Mucosa of stomach (tissue), 1 donor: Measurements from ENCODE around the gene TAP2.
"Not testable (repeated sequence)": the region's sequence is repeated elsewhere in the genome, so short reads cannot be mapped to it uniquely, and the experiment has no call there.

Experiments used
- H3K27me3 ChIP-seq: one replicate; pipeline ENCODE4 v1.7.0; 2013; ENCODE audit warnings: mild to moderate bottlenecking, low read length; ENCODE audit not compliant: control insufficient read depth, insufficient read depth
- H3K36me3 ChIP-seq: one replicate; pipeline ENCODE4 v1.7.0; 2013; ENCODE audit warnings: low read length; ENCODE audit not compliant: control insufficient read depth, insufficient read depth
- H3K4me1 ChIP-seq: one replicate; pipeline ENCODE4 v1.7.0; 2013; ENCODE audit warnings: mild to moderate bottlenecking, low read length; ENCODE audit not compliant: control insufficient read depth, insufficient read depth
- H3K4me3 ChIP-seq: one replicate; pipeline ENCODE4 v1.7.0; 2013; ENCODE audit warnings: low read length
- H3K9ac ChIP-seq: one replicate; pipeline ENCODE4 v1.7.0; 2013; ENCODE audit warnings: mild to moderate bottlenecking, low read length, moderate library complexity
- H3K9me3 ChIP-seq: one replicate; pipeline ENCODE4 v1.7.0; 2013; ENCODE audit warnings: mild to moderate bottlenecking, low read length, moderate library complexity; ENCODE audit not compliant: control insufficient read depth
- donor health status: Pancreatic carcinoma.

TAP2 gene

GRCh38 chr6:32825966-32826365, 12.6 kb downstream of the TAP2 start:
- no peak overlapping the region for H3K9ac ChIP-seq
- H3K4me1 ChIP-seq = peaks cover 5% of the 10 kb centered on the region
- H3K27me3 ChIP-seq = no peaks in the 10 kb centered on the region
- no peaks in the 10 kb centered on the region for H3K36me3 ChIP-seq
- H3K4me3 ChIP-seq = no peak overlapping the region
- H3K9me3 ChIP-seq = no peaks in the 10 kb centered on the region

GRCh38 chr6:32819729-32820128, 18.8 kb downstream of the TAP2 start:
- Histone ChIP-seq H3K4me1 (no peaks in the 10 kb centered on the region), H3K27me3 (no peaks in the 10 kb centered on the region), H3K9ac (no peak overlapping the region), H3K9me3 (no peaks in the 10 kb centered on the region), H3K4me3 (no peak overlapping the region), H3K36me3 (no peaks in the 10 kb centered on the region)

- Histone ChIP-seq H3K4me1 (no peaks in the 10 kb centered on the region), H3K9ac (no peak overlapping the region), H3K9me3 (no peaks in the 10 kb centered on the region), H3K4me3 (no peak overlapping the region), H3K27me3 (no peaks in the 10 kb centered on the region), H3K36me3 (no peaks in the 10 kb centered on the region)
These were observed 19.7 kb downstream of the TAP2 start for GRCh38 chr6:32818867-32819266.

GRCh38 chr6:32816746-32817204, 21.8 kb downstream of the TAP2 start, which contains the start of gene HLA-DOB:
HLA-DOB (minus strand) TSS chr6:32817002; CDS start chr6:32816951, 51 bp downstream.
- Histone ChIP-seq H3K9me3 (no peaks in the 10 kb centered on the region), H3K27me3 (no peaks in the 10 kb centered on the region), H3K4me1 (no peaks in the 10 kb centered on the region), H3K4me3 (no peak within 1 kb of the TSS), H3K36me3 (no peaks in the 10 kb centered on the region), H3K9ac (no peak within 1 kb of the TSS)

GRCh38 chr6:32815996-32816395, 22.5 kb downstream of the TAP2 start:
- no peak overlapping the region for H3K4me3 ChIP-seq
- H3K27me3 ChIP-seq = no peaks in the 10 kb centered on the region
- H3K4me1 ChIP-seq = no peaks in the 10 kb centered on the region
- H3K36me3 ChIP-seq = no peaks in the 10 kb centered on the region
- H3K9ac ChIP-seq = no peak overlapping the region
- no peaks in the 10 kb centered on the region for H3K9me3 ChIP-seq

GRCh38 chr6:32815115-32815514, 23.4 kb downstream of the TAP2 start:
- Histone ChIP-seq H3K36me3 (no peaks in the 10 kb centered on the region), H3K4me3 (no peak overlapping the region)

GRCh38 chr6:32814145-32814544, 24.4 kb downstream of the TAP2 start:
- Histone ChIP-seq H3K36me3 (no peaks in the 10 kb centered on the region), H3K4me1 (no peaks in the 10 kb centered on the region), H3K4me3 (no peak overlapping the region)

More at GRCh38 chr6:32815115-32815514, 23.4 kb downstream of the TAP2 start:
- H3K27me3 ChIP-seq = no peaks in the 10 kb centered on the region
- H3K9me3 ChIP-seq = no peaks in the 10 kb centered on the region
- H3K9ac ChIP-seq = no peak overlapping the region
- no peaks in the 10 kb centered on the region for H3K4me1 ChIP-seq

GRCh38 chr6:32809171-32809570, 29.4 kb downstream of the TAP2 start:
- Histone ChIP-seq H3K9me3 (no peaks in the 10 kb centered on the region), H3K36me3 (no peaks in the 10 kb centered on the region), H3K27me3 (peaks cover 7% of the 10 kb centered on the region), H3K4me1 (no peaks in the 10 kb centered on the region), H3K4me3 (no peak overlapping the region), H3K9ac (no peak overlapping the region)

More at GRCh38 chr6:32814145-32814544, 24.4 kb downstream of the TAP2 start:
- Histone ChIP-seq H3K9me3 (no peaks in the 10 kb centered on the region), H3K9ac (no peak overlapping the region), H3K27me3 (no peaks in the 10 kb centered on the region)

GRCh38 chr6:32807020-32807580, 31.4 kb downstream of the TAP2 start:
- no peaks in the 10 kb centered on the region for H3K9me3 ChIP-seq
- H3K9ac ChIP-seq = no peak overlapping the region
- no peak overlapping the region for H3K4me3 ChIP-seq
- H3K4me1 ChIP-seq = no peaks in the 10 kb centered on the region
- H3K27me3 ChIP-seq = peaks cover 7% of the 10 kb centered on the region
- H3K36me3 ChIP-seq = no peaks in the 10 kb centered on the region

- H3K36me3 ChIP-seq, H3K4me1 ChIP-seq, H3K9ac ChIP-seq, H3K9me3 ChIP-seq, H3K4me3 ChIP-seq: not testable (repeated sequence)
- peaks cover 11% of the 10 kb centered on the region for H3K27me3 ChIP-seq
These were observed 33.1 kb downstream of the TAP2 start for GRCh38 chr6:32805404-32805803.

- Histone ChIP-seq H3K4me1 (no peaks in the 10 kb centered on the region), H3K36me3 (no peaks in the 10 kb centered on the region), H3K9ac (no peak overlapping the region), H3K9me3 (no peaks in the 10 kb centered on the region), H3K27me3 (peaks cover 14% of the 10 kb centered on the region), H3K4me3 (no peak overlapping the region)
These were observed 35.1 kb downstream of the TAP2 start for GRCh38 chr6:32803416-32803815.

- H3K9me3 ChIP-seq = no peaks in the 10 kb centered on the region
- H3K27me3 ChIP-seq = peaks cover 14% of the 10 kb centered on the region
These were observed 38.8 kb downstream of the TAP2 start for GRCh38 chr6:32799740-32800139.

GRCh38 chr6:32799168-32799567, 39.4 kb downstream of the TAP2 start:
- Histone ChIP-seq H3K27me3 (peaks cover 14% of the 10 kb centered on the region), H3K36me3 (no peaks in the 10 kb centered on the region), H3K9ac (no peak overlapping the region), H3K4me1 (peaks cover 4% of the 10 kb centered on the region), H3K4me3 (no peak overlapping the region), H3K9me3 (no peaks in the 10 kb centered on the region)

More at GRCh38 chr6:32799740-32800139, 38.8 kb downstream of the TAP2 start:
- no peak overlapping the region for H3K9ac ChIP-seq
- no peaks in the 10 kb centered on the region for H3K36me3 ChIP-seq
- no peak overlapping the region for H3K4me3 ChIP-seq
- peaks cover 4% of the 10 kb centered on the region for H3K4me1 ChIP-seq
